A549 treated with RU486 at 1 μM for 4 hours (cell line): ENCODE data around the gene RBM46. TPM values are rescaled to one million over a fixed set of nuclear protein-coding genes. Genes with fewer than 3 reads are reported as not detected.

Experiments
- total RNA-seq: library from RNA; stranded (reverse); fragments of 200-300 nt; extraction: Qiagen RNA extraction; gene quantifications from 5 replicates; pipeline ENCODE4 v1.2.3, GENCODE V29; 2022; ENCODE audit warnings: low read depth

RBM46 gene
- not detected in 5 replicates for total RNA-seq

GRCh38 chr4:154781126-154781982 lies at the start of gene RBM46:
Gene RBM46, plus strand, starts transcription at chr4:154781272. Its CDS starts 15,481 bp downstream, at chr4:154796753.

GRCh38 chr4:154743683-154744340 lies 37.3 kb upstream of the RBM46 start, which contains the start of gene LRAT:
Gene LRAT, plus strand, starts transcription at chr4:154744000. Its CDS starts 327 bp downstream, at chr4:154744327.

Other genes starting within 250 kb of the RBM46 start
- gene PLRG1, start 230.9 kb upstream of the RBM46 start, total RNA-seq = 54.8 to 60.6 TPM (median 57.7 TPM) in 5 replicates
- gene FGB, start 218.3 kb upstream of the RBM46 start, total RNA-seq = 12.0 to 21.2 TPM (median 13.0 TPM) in 5 replicates
- gene FGA, start 190.5 kb upstream of the RBM46 start, total RNA-seq = 7.1 to 11.3 TPM (median 7.9 TPM) in 5 replicates
- gene FGG, start 168.6 kb upstream of the RBM46 start, total RNA-seq = 4.5 to 9.3 TPM (median 4.8 TPM) in 5 replicates
- 0.09 TPM in 1 of 5 replicates, not detected in the others for gene LRAT, start 37.3 kb upstream of the RBM46 start, total RNA-seq